Mesenchymal stem cell (in vitro differentiated cells and primary cell): ENCODE results near the gene A1BG.

Source experiments
- DNase-seq: peaks from one replicate; pipeline ENCODE4 v3.0.0-alpha.2; 2013
- H2AFZ ChIP-seq: one replicate; pipeline ENCODE4 v1.6.1; 2013; ENCODE audit warnings: low read depth, mild to moderate bottlenecking, control low read depth, inconsistent platforms, low read length, moderate library complexity
- H2AK5ac ChIP-seq: 2 replicates; pipeline ENCODE4 v1.6.1; 2013; ENCODE audit warnings: low read length, moderate library complexity, mild to moderate bottlenecking, inconsistent platforms; ENCODE audit not compliant: severe bottlenecking
- H2BK120ac ChIP-seq: one replicate; pipeline ENCODE4 v1.6.1; 2013; ENCODE audit warnings: low read depth, mild to moderate bottlenecking, inconsistent platforms, low read length, moderate library complexity
- H2BK12ac ChIP-seq, 2 experiments: one replicate each; pipeline ENCODE4 v1.6.1; 2013; ENCODE audit warnings: inconsistent platforms in 2 of 2, low read length in 2 of 2, mild to moderate bottlenecking in 2 of 2, moderate library complexity in 2 of 2, control low read depth in 1 of 2
- H2BK15ac ChIP-seq: one replicate; pipeline ENCODE4 v1.6.1; 2013; ENCODE audit warnings: mild to moderate bottlenecking, low read depth, inconsistent platforms; ENCODE audit not compliant: poor library complexity, severe bottlenecking
- H2BK5ac ChIP-seq: 2 replicates; pipeline ENCODE4 v1.6.1; 2013; ENCODE audit warnings: low read depth, mild to moderate bottlenecking, low read length, control low read depth, inconsistent platforms; ENCODE audit not compliant: poor library complexity, severe bottlenecking
- H3K14ac ChIP-seq, 2 experiments: one replicate each; pipeline ENCODE4 v1.6.1; 2013; ENCODE audit warnings: inconsistent platforms in 2 of 2, low read length in 2 of 2, control low read depth in 1 of 2, mild to moderate bottlenecking in 1 of 2, moderate library complexity in 1 of 2
- H3K18ac ChIP-seq, 2 experiments: one replicate each; pipeline ENCODE4 v1.6.1; 2013; ENCODE audit warnings: inconsistent platforms in 2 of 2, low read length in 2 of 2, control low read depth in 1 of 2, low read depth in 1 of 2, mild to moderate bottlenecking in 1 of 2
- H3K23ac ChIP-seq, 2 experiments: one replicate each; pipeline ENCODE4 v1.6.1; 2013; ENCODE audit warnings: inconsistent platforms in 2 of 2, low read length in 2 of 2, mild to moderate bottlenecking in 2 of 2, moderate library complexity in 2 of 2, control low read depth in 1 of 2
- H3K27ac ChIP-seq: 2 replicates; pipeline ENCODE4 v1.5.1; 2013; ENCODE audit warnings: mild to moderate bottlenecking, moderate library complexity, low read length, control low read depth, inconsistent platforms; ENCODE audit not compliant: poor library complexity, severe bottlenecking
- H3K27me3 ChIP-seq, 2 experiments: 2 replicates each; pipeline versions ENCODE4 v1.6.1 to v1.7.0; 2013; ENCODE audit warnings: low read length in 2 of 2, mild to moderate bottlenecking in 2 of 2, moderate library complexity in 2 of 2, control low read depth in 1 of 2, inconsistent platforms in 1 of 2; ENCODE audit not compliant: control insufficient read depth in 1 of 2, insufficient read depth in 1 of 2
- H3K36me3 ChIP-seq, 2 experiments: 2 replicates each; pipeline versions ENCODE4 v1.6.1 to v1.7.0; 2013; ENCODE audit warnings: low read length in 2 of 2, control low read depth in 1 of 2, inconsistent platforms in 1 of 2, low read depth in 1 of 2, mild to moderate bottlenecking in 1 of 2; ENCODE audit not compliant: insufficient read depth in 2 of 2, control insufficient read depth in 1 of 2
- H3K4ac ChIP-seq, 2 experiments: one replicate each; pipeline ENCODE4 v1.6.1; 2013; ENCODE audit warnings: inconsistent platforms in 2 of 2, low read length in 2 of 2, mild to moderate bottlenecking in 2 of 2, moderate library complexity in 2 of 2, control low read depth in 1 of 2, low read depth in 1 of 2
- H3K4me1 ChIP-seq: 2 replicates; pipeline ENCODE4 v1.6.1; 2013; ENCODE audit warnings: low read depth, low read length, control low read depth; ENCODE audit not compliant: control insufficient read depth, insufficient read depth
- H3K4me2 ChIP-seq: 2 replicates; pipeline ENCODE4 v1.6.1; 2013; ENCODE audit warnings: low read length, mild to moderate bottlenecking, inconsistent platforms; ENCODE audit not compliant: poor library complexity, severe bottlenecking
- H3K4me3 ChIP-seq, 2 experiments: 2 replicates each; pipeline versions ENCODE4 v1.5.1 to v1.7.0; 2013; ENCODE audit warnings: low read length in 2 of 2, mild to moderate bottlenecking in 2 of 2, control low read depth in 1 of 2, low read depth in 1 of 2; ENCODE audit not compliant: insufficient read depth in 1 of 2
- H3K79me1 ChIP-seq: replicated peaks from 2 replicates; pipeline ENCODE4 v1.6.1; 2013; ENCODE audit warnings: mild to moderate bottlenecking, control low read depth, low read length, inconsistent platforms; ENCODE audit not compliant: poor library complexity, severe bottlenecking
- H3K9ac ChIP-seq: 2 replicates; pipeline ENCODE4 v1.7.0; 2013; ENCODE audit warnings: mild to moderate bottlenecking, low read length, moderate library complexity
- H3K9me3 ChIP-seq: 2 replicates; pipeline ENCODE4 v1.7.0; 2013; ENCODE audit warnings: mild to moderate bottlenecking, low read length; ENCODE audit not compliant: control insufficient read depth
- H4K8ac ChIP-seq: one replicate; pipeline ENCODE4 v1.6.1; 2013; ENCODE audit warnings: inconsistent platforms, mild to moderate bottlenecking, low read length, moderate library complexity
- H4K91ac ChIP-seq: one replicate; pipeline ENCODE4 v1.6.1; 2013; ENCODE audit warnings: mild to moderate bottlenecking, low read length, inconsistent platforms
- WGBS: methylation state at CpG from one replicate; pipeline ENCODE4 v1.1.7; 2013; ENCODE audit warnings: mixed read lengths; 5-methylcytosine and 5-hydroxymethylcytosine counted together

Gene A1BG

DNA sequence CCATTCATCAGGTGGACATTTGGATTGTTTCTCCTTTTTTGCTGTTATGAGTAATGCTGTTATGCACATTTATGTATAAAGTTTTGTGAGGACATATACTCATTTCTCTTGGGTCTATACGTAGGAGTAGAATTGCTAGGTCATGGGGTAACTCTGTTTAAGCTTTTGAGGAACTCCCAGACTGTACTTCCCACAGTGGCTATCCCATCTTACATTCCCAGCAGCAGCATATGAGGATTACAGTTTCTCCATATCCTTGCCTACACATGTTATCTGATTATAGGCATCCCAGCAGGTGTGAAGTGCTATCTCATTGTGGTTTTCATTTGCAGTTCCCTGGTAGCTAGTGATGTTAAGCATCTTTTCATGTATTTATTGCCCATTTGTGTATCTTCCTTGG is 20.6 kb downstream of the A1BG start:
- H3K18ac ChIP-seq: no peak overlapping the region
- peaks cover 8% of the 10 kb centered on the region for H3K4me1 ChIP-seq
- no peak overlapping the region for H2BK5ac ChIP-seq
- no CpG with 5 or more reads among the region's 1 CpG for WGBS
- H4K8ac ChIP-seq: no peak overlapping the region
- H3K14ac ChIP-seq: no peak overlapping the region
- H2BK15ac ChIP-seq: no peak overlapping the region
- no peak overlapping the region for H3K4ac ChIP-seq
- H2AFZ ChIP-seq: no peak overlapping the region
- H2AK5ac ChIP-seq: no peak overlapping the region
- H3K23ac ChIP-seq: no peak overlapping the region
- no peak overlapping the region for H3K27ac ChIP-seq
- H3K79me1 ChIP-seq: peaks cover 28% of the 10 kb centered on the region
- H3K9ac ChIP-seq: no peak overlapping the region
- H3K27me3 ChIP-seq: no peaks in the 10 kb centered on the region
- H4K91ac ChIP-seq: no peak overlapping the region
- no peak overlapping the region for H3K4me2 ChIP-seq
- no peak overlapping the region for H2BK12ac ChIP-seq
- no peak overlapping the region for H3K4me3 ChIP-seq
- H2BK120ac ChIP-seq: no peak overlapping the region
- peaks cover 28 to 29% of the 10 kb centered on the region in 2 experiments for H3K36me3 ChIP-seq
- no peak for DNase-seq
- H3K9me3 ChIP-seq: no peaks in the 10 kb centered on the region

- Histone ChIP-seq H3K27me3 (no peaks in the 10 kb centered on the region), H2BK120ac (no peak overlapping the region), H3K79me1 (peaks cover 24% of the 10 kb centered on the region), H2AK5ac (no peak overlapping the region), H2BK15ac (no peak overlapping the region), H3K4me3 (peak overlapping the region in 1 of 2 experiments; percentile 41), H2BK12ac (no peak overlapping the region), H3K14ac (no peak overlapping the region), H3K4me1 (peaks cover 17% of the 10 kb centered on the region), H3K23ac (no peak overlapping the region), H4K8ac (no peak overlapping the region), H3K4me2 (no peak overlapping the region), H3K9ac (peak overlapping the region; percentile 82), H3K36me3 (peaks cover 9 to 11% of the 10 kb centered on the region in 2 experiments), H2BK5ac (no peak overlapping the region), H2AFZ (no peak overlapping the region), H3K18ac (no peak overlapping the region), H4K91ac (no peak overlapping the region), H3K27ac (no peak overlapping the region), H3K9me3 (no peaks in the 10 kb centered on the region), H3K4ac (no peak overlapping the region)
- WGBS: 94% methylated on average over 4 of the region's 4 CpGs
- DNase-seq: peak; percentile 82
Measured at GRCh38 chr19:58330458-58330857, 22.8 kb downstream of the A1BG start.

GRCh38 chr19:58328999-58329398 is 24.3 kb downstream of the A1BG start:
- Histone ChIP-seq H3K4me3 (no peak overlapping the region), H2BK120ac (no peak overlapping the region), H3K79me1 (peaks cover 28% of the 10 kb centered on the region), H2BK15ac (no peak overlapping the region), H3K27ac (no peak overlapping the region), H3K9ac (no peak overlapping the region), H2AFZ (no peak overlapping the region), H3K4me1 (peaks cover 21% of the 10 kb centered on the region), H2BK12ac (no peak overlapping the region), H3K4ac (no peak overlapping the region), H2BK5ac (peak overlapping the region; percentile 20), H3K9me3 (no peaks in the 10 kb centered on the region), H2AK5ac (no peak overlapping the region), H4K91ac (no peak overlapping the region), H3K4me2 (no peak overlapping the region), H3K27me3 (no peaks in the 10 kb centered on the region), H3K18ac (no peak overlapping the region), H4K8ac (peak overlapping the region; percentile 72), H3K14ac (no peak overlapping the region), H3K36me3 (peaks cover 0 to 6% of the 10 kb centered on the region in 2 experiments), H3K23ac (no peak overlapping the region)
- DNase-seq: no peak
- 31% methylated on average over 10 of the region's 10 CpGs for WGBS

DNA sequence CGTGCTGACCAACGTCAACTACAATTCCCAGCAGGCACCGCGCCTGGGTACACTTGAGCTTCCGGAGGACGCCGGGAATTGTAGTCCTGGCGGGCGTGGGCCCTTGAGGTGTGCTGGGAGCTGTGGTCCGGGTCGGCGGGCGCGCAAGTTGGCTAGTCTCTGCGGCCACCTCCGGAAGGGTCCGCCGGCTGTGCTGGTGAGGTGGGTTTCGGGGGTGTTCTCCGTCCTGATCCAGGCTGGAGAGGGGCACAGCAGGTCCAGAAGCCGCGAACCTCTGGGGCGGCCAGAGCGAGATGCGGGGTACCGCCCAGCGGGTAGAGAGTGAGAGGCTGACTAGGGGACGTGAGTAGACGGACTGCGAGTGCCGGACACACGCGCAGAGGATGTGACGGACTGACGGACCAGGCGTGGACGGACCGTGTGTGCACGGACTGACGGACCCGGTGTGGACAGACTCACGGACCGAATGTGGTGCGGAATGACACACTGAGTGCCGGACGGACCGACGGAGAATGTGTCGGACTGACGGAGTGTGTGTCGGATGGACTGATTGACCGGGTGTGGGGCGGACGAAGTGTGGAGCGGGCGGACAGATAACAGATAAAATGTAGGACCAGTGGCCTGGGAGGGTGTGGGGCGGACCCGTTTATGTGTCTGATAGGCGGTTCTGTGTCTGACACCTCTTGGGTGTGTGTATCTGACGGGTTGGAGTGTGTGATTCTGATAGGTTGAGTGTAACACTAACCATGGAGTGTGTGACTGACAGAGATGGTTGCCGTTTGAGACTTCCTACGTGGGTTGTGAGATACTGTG is 26.2 kb downstream of the A1BG start, which contains the start of gene ZSCAN22:
ZSCAN22 (plus strand) TSS at position 81 of the 813 bp plus-strand sequence. CDS start 7,809 bp downstream, outside the sequence.
- peak within 1 kb of the TSS; percentile 97 for H4K8ac ChIP-seq
- no peak within 1 kb of the TSS for H2AK5ac ChIP-seq
- peak within 1 kb of the TSS; percentile 23 to 45 for H2BK12ac ChIP-seq
- peaks cover 21% of the 10 kb centered on the region for H3K4me1 ChIP-seq
- under 1% methylated on average over 58 of the region's 62 CpGs for WGBS
- H3K4ac ChIP-seq: peak within 1 kb of the TSS; percentile 83 to 85
- H2BK15ac ChIP-seq: peak within 1 kb of the TSS; percentile 88
- peak within 1 kb of the TSS in 1 of 2 experiments; percentile 85 for H3K23ac ChIP-seq
- H3K9ac ChIP-seq: peak within 1 kb of the TSS; percentile 93
- peak within 1 kb of the TSS; percentile 97 to 99 for H3K4me3 ChIP-seq
- H4K91ac ChIP-seq: peak within 1 kb of the TSS; percentile 98
- H3K36me3 ChIP-seq: peaks cover 5 to 15% of the 10 kb centered on the region in 2 experiments
- peak within 1 kb of the TSS; percentile 83 for H2AFZ ChIP-seq
- peak within 1 kb of the TSS; percentile 93 for H3K4me2 ChIP-seq
- peak within 1 kb of the TSS; percentile 89 for H3K27ac ChIP-seq
- peaks cover 38% of the 10 kb centered on the region for H3K79me1 ChIP-seq
- peak; percentile 98 for DNase-seq
- peak within 1 kb of the TSS; percentile 71 for H2BK120ac ChIP-seq
- no peaks in the 10 kb centered on the region for H3K27me3 ChIP-seq
- no peaks in the 10 kb centered on the region for H3K9me3 ChIP-seq
- H3K14ac ChIP-seq: peak within 1 kb of the TSS in 1 of 2 experiments; percentile 91
- H2BK5ac ChIP-seq: no peak within 1 kb of the TSS
- H3K18ac ChIP-seq: peak within 1 kb of the TSS; percentile 96 to 97
